NCI-H1048 (cell line): ENCODE data around the gene DMRT1.

Experiments used
- DNase-seq: peaks from one replicate; lab custom pipeline; 2025; lab: John Stamatoyannopoulos, UW

The DMRT1 gene

DNA sequence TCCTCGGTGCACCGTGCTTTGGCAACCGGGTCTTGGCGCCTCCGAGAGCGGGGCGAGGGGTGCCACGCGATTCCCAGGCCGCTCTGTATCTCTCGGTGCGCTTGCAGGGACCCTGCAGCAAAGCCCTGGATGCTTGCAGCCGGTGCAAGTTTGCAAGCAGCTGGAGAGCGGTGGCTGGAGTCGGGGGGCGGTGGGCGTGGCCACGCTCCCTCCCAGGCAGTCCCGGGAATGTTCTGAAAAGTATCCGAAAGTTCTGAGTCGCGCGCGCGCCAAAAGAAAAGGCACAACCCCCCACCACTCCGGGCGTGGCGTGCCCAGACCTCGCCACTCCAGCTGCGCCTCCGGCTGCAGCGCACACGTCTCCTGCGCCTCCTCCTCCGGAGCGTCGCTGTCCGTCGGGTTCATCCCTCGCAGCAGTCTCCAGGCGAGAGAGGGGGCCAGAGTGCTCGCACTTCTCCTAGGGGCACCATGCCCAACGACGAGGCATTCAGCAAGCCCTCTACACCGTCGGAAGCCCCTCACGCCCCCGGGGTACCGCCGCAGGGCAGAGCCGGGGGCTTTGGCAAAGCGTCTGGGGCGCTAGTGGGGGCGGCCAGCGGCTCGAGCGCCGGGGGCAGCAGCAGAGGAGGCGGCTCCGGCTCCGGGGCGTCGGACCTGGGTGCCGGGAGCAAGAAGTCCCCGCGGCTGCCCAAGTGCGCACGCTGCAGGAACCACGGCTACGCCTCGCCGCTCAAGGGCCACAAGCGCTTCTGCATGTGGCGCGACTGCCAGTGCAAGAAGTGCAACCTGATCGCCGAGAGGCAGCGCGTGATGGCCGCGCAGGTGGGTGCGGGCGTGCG lies at the start of gene DMRT1:
DMRT1 (plus strand) TSS at position 327 of the 839 bp plus-strand sequence; CDS start at position 469, 142 bp downstream.
- no peak for DNase-seq

DNA sequence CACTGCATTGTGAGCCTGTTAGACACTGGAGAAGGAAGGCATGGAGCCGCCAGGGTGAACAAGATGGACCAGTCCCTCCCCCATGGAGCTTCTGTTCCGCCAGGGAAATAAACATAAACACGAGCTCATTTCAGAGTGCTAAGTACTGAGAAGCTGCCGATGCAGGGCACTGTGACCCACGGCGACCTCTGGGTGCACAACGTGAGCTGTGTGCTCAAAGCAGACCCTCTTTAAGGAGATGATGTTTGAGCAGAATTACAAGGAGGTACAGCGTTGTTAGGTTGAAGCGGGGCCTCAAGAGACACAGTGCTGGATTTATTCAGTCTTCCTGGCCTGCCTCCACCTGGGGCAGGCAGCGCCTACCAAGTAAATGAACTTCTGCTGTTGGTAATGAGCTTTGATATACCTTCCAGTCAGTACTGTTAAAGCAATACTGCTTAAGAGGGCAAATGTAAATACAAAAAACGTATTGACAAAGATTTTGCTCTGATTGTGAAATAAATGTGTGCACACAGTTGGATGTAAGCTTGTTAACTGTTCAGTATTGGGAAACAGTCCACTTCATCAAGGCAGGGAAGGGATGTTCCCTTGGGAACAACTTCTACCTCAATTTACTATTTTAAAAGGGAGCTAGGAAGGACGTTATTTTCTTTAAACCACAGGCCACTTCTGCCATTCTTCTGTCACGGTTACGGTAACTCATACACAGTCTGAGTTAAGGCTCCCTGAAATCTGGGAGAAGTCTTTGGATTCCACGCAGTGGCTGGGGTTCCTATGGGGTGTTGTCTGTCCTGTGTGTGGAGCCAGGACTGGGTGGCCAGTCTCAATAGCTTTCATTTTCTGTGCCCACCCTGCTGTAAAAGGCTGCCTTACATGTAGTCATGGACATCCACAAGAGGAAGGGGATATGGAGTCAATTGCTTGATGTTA lies 48.9 kb upstream of the DMRT1 start:
- no peak for DNase-seq

DNA sequence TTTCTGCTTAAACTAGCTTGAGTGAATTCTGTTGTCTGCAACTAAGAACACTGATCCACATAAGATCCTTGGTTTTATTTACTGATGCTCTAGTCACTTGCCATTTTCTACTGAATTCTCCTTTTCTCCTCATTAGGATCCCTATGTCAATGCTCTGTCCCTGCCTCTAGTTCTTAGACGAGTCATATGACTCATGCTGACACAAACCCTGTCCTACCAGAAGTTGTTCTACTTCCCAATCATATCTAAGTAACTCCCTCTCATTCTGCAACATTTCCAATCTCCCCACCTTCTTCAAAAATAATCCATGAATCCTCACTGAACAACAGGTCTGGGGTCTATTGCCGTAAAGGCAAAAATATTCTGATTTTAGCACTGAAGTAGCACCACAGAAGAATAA lies 47.1 kb upstream of the DMRT1 start:
- no peak for DNase-seq

DNA sequence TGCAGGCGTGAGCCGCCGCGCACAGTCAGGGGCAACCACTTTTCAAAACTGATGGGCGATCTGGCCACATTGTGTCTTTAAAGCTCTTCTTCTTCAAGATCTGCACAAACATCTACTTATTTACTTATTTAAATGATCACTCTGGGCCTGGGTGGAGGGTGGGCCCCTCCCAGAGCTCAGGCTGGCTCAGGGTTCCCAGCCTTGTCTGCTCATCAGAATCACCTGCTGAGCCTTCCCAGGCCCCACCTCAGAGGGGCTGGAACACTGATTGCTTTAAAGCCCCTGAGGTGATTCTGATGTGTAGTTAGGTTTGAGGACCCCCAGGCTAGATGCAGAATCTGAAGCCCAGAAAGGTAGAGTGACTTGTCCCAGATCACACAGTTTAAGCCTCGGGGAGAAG lies 45.6 kb upstream of the DMRT1 start:
- no peak for DNase-seq

DNA sequence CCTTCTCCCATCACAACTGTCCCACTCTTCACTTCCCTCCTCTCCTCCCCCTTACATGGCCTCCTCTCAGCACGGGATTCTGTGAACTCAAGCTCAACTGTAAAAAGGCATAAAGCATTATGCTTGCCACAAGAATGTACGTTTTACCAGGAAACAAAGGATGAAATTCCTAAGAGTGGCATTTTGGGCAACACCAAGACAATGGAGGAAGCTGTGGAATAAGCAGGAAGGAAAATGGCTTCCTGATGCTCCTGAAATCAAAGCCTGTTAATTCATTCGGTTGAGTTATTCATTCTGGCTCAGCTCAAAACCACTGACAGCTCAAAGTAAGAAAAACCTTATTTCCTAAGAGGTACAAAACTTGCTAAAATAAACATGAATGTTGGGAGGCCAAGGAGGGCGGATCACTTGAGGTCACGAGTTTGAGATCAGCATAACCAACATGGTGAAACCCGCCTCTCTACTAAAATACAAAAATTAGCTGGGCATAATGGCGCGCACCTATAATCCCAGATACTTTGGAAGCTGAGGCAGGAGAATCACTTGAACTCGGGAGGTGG lies 40.8 kb upstream of the DMRT1 start:
- no peak for DNase-seq

DNA sequence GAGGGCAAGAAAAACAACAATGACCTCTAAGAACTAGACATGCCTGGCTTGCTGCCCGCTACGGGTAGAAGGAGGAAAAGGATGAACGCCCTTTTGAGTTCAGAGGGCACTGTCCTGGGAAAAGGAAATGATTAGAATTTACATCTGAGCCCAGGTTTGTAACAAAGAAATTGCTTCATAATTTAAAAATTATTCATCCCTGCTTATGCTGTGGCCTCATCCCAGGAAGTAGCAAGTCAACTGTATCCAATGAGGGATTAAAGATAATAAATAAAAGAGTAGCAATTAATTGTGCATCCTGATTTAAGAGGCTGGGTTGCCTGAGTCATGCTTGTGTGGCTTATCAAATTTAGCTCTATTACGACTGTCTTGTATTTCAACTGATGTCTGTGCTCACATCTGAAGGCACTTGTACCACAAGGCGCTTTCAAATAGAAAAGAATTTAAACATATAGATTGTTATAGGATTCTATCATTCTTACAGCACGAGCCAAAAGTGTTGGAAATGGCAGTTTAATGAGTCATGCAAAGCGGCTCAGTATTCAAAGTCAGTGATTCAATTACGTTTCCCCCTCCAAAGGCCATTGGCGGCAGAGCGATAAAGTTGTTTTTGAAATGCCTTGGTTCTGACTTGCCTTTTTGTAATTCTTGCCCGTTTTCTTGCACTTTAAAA lies 40.0 kb upstream of the DMRT1 start:
- DNase-seq = no peak

DNA sequence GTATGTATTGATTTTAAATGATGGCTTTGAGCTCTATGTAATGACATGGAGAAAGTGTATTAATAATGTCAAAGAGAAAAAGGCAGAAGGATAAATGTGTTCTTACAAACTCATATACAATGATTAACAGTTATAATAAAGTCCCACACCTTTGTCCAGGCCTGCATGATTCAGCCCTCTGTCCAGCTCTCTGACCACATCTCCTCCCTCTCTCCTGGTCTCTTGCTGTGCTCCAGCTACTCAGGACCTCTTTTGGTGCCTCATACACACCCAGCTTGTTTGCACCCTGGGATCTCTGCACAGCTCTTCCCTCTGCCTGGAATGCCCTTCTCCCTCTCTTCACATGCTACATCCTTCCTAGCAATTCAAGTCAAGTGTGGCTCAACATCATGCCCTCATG lies 37.5 kb upstream of the DMRT1 start:
- DNase-seq = no peak

DNA sequence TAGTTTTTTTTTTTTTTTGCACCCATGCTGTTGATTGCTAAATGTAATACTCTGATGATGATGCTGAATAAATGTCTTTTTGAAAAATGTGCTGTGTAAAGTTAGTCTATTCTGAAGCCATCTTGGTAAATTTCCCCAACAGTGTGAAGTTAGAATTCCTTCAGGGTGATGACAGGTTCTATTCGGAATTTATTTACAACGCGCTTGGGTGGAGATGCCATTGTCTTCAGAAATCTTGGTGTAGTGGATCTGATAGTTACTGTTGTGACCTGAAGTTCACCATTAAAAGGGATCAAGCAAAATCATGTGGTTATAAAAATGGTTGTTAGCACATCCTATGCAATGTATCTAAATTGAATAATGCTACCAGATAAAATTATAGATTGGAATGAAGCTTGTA lies 36.3 kb upstream of the DMRT1 start:
- DNase-seq = no peak

DNA sequence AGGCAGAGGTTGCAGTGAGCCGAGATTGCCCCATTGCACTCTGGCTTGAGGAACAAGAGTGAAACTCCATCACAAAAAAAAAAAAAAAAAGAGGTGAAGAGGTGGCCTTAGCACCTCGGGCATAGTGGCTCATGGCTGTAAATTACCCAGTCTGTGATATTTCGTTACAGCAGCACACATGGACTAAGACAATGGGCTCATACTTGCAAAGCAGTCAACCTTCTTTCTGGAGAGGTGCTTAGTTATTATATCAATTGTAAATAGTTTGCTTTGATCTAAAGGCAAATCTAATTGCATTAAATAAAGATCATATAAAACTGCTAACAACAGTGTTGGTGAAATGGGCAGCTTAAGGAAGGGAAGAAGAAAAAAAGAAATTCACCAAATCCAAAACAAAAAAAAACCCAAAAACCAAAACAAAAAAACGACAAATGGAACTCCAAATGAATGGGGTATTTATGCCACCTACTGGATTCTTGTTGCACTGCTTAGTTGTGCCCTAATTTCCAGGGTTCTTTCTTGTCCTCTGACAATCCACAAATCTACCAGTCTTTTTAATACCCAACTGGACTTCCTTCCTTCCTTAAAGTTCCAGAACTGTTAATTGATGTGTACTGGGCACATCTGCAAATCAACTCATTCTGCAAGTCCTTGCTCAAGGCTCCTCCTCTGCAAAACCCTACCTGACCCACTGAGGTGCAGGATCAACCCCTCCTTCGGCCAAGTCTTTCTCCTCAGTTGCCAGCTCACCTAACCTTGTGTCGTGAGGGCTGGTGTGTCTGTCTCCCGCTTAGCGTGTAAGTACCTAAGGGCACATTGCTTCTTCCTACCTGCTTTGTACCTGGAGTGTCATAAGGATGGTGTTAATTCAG lies 35.0 kb upstream of the DMRT1 start:
- DNase-seq = no peak

DNA sequence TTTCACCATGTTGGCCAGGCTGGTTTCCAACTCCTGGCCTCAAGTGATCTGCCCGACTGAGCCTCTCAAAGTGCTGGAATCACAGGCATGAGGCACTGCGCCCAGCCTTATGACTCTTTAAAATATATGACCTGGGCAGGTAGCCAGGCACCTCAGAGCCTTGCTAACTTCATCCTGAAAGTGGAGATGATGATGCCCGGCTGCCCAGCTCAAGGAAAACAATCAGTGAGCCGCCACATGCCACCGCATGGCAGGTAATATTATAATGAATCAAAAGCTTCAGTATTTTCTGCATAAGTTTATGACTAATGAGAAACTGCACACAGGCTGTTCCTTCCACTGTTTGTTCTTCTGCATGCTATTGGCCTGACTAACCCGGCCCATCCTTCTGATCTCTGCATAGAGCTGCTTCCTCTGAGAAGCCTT lies 30.4 kb upstream of the DMRT1 start:
- no peak for DNase-seq

DNA sequence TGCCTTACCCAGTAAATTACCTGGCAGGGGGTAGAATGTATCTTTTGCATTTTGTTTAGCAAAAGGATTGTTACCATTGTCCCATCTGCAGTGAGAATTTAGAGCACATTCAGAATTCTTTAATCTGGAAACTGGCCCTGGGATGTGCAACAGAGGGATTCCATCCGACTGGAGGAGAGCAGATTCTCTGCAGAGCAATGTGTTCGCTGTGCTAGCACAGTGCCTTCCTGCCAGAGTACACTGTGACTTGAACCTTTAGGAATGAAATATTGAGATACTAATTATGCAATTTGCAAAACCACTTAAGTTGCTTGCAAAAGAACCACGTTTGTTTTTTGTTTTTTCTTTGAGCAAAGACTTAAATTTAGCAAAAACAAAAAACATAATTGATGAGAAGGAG lies 22.5 kb upstream of the DMRT1 start:
- DNase-seq = no peak

DNA sequence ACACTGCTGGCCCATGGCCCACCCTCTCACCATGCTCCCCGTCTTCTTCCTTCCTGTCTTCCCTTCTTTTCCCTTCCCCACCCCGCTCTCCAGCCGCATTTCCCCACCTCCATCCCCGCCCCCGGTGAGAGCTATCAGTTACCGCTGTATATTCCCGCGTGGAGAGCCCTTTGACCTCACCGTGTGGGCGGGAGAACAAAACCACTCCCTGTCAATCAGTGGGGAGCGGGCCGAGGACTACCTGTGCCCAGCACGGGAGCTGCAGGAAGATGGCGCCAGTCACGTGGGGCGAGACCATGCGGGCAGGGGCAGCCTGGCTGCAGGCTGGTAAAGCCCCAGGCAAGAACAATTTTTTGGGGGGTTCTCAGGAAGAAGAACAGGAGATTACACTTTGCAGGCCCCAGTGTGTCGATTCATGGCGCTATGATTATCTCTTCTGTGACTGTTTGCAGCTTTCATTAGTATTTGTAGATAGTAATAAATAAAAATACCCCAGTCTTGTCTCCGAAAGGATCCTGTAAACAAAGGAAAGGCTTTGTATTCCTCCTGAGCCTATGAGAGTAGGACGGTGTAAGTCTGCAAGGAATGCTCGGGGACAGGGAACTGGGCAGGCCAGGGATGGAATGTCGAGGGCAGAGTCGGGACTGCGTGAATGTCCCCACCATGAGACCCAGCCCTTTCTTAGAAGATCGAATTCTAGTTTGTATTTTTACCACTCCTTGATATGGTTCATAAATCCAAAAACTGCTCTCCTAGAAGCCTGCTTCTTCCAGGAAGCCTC lies 14.8 kb upstream of the DMRT1 start:
- no peak for DNase-seq

DNA sequence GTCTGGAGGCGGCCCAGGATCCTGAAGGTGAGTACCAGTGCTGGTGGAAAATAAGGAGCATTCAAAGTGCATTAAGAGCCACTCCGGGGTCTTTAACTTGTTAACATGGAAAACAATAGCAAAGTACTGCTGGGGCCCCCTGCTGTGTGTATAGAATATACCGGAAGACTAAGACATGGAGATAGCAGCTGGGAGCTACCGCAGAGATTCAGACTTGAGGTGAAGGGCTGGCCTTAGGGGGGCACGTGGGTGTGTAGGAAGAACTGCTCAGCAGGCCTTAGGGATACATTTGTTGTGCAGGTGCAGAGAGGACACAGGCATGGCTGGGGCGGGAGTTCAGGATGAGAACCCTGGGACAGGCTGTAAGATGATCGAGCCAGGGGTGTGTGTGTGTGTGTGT lies 1.2 kb upstream of the DMRT1 start:
- DNase-seq = no peak

DNA sequence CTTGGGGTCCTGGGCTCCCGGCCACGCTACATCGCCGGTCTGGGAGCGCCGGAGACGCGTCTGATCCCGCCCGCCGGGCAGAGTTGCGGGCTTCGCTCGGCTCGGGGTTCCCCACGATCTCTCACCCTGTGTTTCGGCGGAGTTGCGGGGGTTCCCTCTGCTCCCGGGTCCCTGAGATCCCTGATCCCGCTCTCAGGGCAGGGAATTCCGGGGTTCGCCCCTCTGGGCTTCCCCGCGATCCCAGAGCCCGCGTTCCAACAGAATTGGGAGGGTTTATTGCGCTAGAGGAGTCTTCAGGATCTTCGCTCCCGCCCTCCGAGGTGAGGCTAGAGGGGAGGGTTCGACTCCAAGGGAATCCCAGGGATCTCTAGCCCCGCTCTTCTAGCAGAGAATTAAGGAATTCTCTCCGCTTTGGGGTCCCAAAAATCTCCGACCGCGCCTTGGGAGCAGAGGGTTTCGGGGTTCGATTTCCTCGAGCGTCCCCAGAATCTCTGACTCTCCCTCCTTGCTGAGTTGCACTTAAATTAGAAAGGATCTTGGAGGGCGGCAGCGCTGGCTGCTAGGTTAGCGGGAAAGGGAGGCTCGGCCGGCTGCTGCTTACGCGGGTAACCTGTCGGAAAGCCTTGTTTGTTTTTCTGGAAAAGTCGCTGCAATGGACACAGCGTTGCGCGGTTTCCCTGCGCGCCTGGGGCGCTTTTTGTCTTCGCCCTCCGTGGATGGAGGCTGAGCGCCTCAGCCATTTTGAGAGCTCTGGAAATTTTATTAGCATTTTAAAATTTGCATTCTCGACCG lies 1.3 kb downstream of the DMRT1 start:
- DNase-seq = no peak

DNA sequence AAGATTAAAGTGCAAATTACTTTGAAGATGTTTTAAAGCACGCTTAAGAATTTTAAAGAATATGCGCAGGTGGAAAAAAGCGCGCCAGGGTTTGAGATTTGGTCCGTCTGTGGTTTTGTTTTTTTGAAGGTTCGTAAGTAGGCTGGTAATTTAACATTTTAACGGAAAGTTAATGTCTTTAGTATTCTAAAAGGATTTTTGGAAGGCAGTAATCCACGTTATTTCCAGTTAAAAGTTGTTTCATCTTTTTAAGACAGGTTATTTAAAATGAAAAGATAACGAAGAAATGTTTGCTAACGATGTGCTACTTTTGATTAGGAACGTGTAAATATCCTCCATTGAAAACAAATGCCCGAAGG lies 1.9 kb downstream of the DMRT1 start:
- no peak for DNase-seq

DNA sequence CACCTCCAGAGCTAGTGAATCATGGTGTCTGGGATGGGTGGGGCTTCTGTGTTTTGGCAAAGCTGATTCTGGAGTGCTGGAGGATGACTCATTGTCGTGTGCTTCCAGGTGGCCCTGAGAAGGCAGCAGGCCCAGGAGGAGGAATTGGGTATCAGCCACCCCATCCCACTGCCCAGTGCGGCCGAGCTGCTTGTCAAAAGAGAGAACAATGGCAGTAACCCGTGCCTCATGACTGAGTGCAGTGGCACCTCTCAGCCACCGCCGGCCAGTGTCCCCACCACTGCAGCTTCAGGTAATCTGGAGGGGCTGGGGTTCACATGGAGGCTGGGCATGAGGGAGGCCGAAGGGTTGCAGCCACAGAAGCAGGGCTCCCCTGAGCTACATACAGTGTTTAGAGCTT lies 5.4 kb downstream of the DMRT1 start:
- no peak for DNase-seq

DNA sequence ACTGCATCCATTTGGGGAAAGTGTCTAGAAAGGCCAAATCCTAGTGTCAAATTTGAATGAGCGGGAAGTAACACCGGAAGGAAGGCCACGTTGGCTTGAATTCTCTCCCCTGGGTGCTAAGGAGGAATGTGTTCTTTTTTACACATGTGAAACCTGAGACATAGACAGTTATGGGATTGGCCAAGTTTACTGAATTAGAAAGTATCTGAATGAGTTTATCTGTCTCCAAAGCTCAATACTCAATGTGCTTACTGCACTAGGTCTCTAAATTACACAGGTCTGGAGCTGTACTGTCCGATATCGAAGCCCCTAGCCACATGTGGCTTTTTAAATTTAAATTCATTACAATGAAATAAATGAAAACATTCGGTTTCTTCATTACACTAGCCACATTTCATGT lies 6.0 kb downstream of the DMRT1 start:
- no peak for DNase-seq

DNA sequence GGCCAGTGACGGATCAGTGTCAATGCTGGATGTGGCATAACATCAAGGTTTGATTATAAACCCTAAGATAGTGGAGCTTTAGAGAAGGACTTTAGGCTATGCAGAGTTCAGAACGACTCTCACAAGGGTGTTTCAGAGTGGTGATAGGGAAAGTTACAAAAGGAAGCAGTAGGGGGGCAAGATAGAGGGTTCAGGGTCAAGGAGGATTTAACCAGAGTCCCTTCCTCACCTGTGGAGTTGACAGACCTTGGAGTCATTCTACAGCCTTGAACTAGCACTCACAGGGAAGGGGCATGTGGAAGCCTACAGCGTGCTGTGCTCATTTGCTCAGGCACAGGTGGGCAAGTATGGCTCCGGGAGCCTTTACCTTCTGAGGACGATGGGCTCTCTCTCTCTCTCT lies 7.9 kb downstream of the DMRT1 start:
- DNase-seq = no peak

DNA sequence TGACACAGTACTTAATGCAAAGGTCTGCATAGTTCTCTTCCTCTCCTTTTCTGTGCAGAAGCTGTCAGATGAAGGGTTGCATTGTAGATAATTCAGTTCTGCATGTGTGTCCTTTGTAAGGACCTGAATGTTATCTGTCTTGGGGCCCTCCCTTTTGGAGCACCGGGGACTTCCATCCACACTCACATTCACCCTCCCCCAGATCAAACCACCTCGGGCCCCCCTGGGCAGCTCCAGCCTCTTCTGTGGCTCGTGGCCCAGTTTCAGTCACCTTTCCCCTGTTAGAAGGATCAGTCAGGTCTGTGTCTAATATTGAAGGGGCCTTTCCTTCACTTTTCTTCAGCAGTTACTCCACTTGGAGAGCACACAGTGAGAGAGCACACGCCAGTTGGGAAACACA lies 11.0 kb downstream of the DMRT1 start:
- DNase-seq = no peak

DNA sequence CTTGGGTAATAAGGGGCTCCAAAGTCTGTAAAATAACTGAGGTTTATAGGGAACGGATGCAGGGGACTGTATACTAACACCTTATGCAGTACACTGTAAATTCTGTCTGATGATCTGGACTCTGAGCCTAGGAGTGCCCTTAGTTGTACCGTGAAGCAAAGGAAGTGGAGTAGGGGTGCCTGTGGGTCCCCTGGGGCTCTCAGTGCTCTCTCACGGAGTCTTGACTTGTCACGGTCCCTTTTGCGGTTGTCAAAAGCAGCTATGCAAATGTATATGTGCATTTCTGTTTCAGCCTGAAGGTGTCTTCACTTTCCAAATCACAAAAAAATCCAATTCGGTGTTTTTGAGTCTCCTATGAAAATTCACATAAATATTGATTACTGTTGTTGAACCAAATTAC lies 17.8 kb downstream of the DMRT1 start:
- no peak for DNase-seq
